HG02759 (cell line): ENCODE measurements around the gene LIMS2.

Experiments used
- ATAC-seq: cut with Tn5 transposase; IDR thresholded peaks from one replicate; pipeline ENCODE4 v1.9.1; 2021; ENCODE audit warnings: mild to moderate bottlenecking, moderate library complexity; ENCODE audit not compliant: unreplicated experiment

The LIMS2 gene

DNA sequence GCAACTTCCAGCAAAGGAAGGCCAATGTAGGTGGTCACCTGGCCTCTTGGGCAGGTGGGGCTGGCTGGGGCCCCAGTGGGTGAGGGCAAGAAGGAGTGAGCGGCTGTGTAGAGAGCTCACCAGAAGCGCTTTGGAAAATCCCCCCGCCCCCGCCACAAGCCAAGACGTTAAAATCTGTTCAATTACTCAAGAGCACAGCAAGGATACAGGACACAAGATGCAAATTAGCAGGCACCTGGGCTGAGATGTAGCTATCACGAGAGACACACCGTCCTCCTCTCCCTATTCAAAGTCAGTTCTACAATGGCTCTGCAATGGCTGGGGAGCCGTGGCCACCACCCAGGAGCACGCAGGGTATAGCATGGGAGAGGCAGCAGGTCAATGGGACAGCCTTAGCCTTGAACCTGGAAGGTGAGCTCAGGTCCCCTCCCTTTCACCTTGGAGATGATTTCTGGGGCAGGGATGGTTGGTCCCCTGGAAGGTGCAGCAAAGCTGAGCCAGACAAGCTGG, 67.9 kb downstream of the LIMS2 start:
- no peak for ATAC-seq

DNA sequence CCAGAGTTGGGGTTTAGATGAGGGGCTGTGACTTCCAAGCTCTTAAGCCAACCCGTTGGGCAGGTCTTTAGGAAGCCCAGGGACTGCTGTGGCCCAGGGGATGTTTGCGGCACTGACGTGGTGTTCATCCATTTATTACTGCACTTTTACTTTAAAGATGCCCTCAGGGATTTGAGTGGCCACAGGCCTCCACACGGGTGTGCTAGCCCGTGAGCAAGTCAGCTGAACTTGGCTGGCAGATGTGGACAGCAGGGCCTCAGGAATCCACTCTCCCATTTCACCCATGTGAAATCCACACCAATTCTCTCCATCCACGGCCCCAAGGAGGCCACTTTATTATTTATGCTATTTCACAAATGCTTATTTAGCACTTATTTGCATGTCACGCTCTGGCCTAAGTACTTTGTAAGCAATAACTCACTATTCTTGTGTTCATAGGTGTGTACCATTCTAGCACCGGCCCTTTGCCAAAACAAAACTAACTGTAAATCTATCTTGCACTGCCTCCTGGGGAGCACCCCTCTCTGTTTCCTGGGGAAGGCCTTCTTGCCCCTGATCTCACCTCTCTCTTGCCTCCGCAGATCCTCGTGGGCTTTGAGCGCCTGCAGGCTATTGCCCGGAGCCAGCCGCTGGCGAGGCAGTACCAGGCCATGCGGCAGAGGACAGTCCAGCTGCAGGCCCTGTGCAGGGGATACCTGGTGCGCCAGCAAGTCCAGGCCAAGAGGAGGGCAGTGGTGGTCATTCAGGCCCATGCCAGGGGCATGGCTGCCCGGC, 68.5 kb downstream of the LIMS2 start:
- no peak for ATAC-seq

DNA sequence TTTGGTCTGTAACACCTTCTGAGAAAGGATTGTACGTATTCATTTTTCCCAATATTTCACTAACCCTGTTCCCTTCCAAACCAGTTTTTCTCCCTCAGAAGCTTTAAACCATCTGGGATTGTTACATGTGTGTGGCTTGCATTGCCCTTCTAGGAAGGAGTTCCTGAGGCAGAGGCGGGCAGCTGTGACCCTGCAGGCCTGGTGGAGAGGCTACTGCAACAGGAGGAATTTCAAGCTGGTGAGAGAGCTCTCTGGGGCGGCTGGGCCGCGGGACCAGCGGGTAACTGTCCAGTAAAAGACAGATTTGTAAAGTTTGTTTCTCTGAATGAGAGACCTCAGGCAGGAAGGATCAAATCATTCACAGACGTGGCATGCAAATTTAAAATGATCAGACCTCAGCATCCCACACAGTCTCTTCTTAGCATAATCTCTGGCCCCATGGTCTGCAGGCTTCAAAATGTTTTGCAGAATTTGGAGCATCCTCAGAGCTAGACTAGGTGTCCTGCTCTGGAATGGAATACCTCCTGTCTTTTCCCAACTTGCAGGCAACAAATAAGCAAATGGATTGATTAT, 69.6 kb downstream of the LIMS2 start:
- ATAC-seq, result no peak

DNA sequence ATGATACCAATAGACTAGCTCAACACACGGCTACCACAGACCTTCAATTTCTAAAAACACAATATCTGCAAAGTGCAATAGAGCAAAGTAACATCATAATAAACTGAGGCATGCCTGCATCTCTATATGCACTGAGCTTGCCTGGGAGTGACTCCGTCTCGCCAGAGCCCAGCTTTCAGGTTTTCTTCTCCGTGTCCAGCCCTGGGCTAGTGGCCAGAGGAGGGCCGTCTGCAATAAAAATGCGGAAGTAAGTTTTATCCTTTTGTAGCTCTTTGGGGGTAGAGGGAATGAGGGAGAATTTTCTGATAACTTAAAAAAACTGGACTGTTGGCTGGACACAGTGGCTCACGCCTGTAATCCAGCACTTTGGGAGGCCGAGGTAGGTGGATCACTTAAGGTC, 70.3 kb downstream of the LIMS2 start:
- ATAC-seq, result no peak

DNA sequence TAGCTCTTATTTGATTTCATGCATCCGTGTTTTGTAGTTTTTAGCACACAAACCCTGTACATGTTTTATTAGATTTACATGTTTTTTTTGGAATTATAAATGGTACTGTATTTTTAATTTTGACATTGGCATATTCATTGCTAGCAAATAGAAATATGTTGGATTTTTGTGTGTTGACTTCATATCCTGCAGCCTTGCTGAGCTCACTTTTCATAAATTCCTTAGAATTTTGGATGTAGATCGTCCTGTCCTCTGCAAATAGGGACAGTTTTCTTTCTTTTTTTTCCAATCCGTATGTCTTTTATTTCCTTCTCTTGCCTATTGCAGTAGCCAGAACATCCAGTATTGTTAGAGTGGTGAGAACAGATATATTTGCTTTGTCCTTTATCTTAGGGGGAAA, 76.1 kb downstream of the LIMS2 start:
- no peak for ATAC-seq

DNA sequence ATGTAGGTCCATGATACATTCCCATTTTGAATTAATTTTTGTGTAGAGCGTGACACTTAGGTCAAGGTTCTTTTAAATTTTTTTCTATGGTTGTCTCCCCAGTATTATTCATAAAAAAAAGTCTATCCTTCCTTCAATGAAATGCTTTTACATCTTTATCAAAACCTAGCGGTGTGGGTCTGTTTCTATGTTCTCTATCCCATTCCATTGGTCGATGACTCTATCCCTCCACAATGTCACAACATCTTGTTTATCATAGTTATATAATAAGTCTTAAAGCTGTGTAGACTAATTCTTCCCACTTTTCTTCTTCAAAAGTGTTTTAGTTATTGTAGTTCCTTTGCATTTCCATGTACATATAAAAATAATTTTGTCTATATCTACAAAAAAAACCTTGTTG, 76.6 kb downstream of the LIMS2 start:
- no peak for ATAC-seq

DNA sequence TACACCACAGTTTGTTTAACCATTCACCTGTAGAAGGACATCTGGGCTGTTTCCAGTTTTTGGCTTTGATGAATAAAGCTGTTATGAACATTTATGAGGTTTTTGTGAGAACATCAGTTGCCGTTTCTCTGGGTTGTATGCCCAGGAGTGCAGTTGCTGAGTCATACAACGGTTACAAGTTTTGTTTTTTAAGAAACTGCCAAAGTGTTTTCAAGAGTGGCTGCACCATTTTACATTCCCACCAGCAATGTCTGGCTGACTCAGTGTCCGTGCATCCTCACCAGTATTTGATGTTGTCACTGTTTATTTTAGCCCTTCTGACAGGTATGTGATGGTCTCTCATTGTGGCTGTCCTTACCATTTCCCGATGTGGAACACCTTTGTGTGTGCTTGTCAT, 77.3 kb downstream of the LIMS2 start:
- no peak for ATAC-seq

DNA sequence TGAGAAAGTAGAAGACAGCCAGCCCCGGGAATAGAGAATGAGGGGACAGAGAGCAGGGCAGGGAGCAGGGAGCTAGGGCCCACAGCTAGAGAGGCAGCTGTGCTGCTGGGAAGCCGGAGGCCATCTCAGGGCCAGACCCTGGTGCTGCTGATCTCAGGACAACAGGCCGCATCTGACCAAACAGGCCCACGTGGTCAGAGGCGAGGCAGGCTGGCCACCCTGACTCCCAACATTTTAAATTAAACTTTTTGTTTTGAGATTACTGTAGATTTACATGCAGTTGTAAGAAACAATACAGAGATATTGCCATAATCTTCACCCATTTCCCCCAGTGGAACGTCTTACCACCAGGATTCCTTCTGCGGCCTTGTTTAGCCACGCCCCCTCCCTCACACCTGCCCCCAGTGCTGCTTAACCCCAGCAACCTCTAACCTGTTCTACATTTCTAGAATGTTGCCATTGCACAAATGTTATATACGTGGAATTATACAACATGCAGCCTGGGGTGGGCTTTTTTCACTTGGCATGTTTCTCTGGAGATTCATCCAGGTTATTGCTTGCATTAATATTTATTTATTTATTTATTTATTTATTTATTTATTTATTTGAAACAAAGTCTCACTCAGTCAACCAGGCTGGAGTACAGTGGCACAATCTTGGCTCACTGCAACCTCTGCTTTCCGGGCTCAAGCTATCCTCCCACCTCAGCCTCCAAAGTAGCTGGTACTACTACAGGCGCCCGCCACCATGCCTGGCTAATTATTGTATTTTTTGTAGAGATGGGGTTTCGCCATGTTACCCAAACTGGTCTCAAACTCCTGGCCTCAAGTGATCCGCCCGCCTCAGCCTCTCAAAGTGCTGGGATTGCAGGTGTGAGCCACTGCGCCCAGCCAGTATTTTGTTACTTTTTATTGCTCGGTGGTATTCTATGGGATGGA, 78.0 kb downstream of the LIMS2 start:
- no peak for ATAC-seq

DNA sequence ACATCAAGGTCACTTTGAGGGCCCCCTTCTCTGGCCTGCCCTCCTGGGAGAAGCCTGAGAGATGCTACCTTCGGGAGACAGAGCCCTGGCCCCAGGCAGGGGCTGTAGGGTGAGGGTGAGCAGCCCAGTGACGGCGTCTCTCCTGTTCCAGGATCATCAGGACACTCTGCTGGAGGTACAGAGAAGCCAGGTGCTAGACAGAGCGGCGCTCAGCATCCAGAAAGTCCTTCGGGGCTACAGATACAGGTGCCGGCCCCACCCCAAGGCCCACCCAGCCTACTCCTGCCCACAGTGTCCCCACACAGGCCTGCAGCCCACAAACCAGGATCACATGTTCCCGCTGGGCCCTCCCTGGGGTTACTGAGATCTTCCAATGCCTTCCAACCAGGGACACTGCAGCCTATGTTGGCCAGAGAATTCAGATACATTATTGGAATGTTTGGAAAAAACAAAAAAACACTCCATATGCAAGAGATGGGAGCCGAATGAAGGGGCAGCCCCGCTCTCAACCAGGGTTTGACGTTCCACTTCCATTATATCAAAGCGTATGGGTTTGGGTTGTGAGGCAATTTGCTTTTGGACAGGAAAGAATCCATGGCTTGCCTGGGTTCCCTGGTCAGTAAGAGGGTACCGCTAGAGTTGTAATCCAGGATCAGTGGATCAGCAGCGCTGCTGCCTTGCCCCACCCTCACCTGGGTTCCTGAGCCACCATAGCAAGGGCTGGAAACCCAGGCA, 78.9 kb downstream of the LIMS2 start:
- ATAC-seq, result no peak

DNA sequence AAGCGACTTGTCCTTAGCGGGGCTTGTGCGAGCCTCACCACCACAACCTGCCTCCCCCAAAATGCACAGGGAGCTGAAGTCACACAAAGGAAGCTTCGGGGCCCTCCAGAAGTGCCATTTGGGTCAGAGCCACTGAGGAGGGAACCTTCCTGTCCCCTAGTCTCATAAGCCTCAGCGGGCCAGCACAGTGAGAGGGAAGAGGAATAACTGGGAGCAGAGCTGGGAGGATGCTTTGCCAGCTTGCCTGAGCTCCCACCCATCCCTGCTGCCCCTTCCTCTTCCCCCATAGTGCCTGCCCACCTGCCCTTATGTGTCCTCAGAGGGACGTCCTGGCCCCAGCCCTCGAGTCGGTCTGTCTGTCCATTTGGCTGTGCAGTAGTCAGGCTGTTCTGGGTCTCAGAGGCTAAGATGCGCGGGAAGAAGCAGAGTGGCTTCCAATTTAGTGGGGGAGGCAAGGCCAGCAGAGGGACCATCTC, 81.2 kb downstream of the LIMS2 start:
- no peak for ATAC-seq

DNA sequence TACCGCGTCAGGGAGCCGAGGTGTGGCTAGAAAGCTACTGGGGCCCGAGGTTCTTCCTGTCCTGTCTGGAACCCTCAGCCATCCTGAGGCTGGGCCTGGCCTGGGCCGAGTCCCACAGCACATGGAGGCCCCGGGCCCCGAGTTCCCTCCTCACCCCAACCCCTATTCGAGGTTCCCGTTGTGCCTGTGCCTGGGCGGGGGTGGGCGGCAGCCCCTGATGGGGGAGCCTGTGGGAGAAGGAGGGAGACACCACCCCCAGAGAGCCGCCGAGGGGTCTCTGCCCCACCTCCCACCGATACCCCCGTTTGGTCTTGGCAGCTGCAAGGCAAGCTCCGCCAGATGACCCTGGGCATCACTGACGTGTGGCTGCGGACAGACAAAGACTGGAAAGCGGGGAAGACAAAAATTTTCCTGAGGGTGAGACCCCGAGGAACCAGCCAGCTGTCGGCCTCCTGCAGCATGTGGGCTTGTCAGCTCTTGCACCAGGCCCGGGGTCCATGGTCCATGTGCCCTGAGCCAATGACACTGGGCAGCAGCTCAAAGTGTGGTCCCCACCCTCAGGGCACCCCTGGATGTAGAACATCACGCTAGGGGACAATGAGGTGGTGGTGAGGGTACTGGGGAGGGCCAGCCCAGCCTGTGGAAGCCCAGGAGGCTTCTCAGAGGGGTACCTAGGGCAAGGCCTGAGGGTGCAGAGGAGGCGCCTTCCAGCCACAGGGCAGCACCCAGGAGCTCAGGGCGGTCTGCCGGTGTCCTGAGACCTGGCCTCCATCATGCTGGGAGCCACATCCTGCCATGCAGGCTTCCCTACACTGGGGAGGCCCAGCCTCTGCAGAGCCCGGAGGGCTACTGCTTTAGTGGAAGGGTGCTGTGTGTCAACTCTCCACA, 81.9 kb downstream of the LIMS2 start:
- no peak for ATAC-seq

DNA sequence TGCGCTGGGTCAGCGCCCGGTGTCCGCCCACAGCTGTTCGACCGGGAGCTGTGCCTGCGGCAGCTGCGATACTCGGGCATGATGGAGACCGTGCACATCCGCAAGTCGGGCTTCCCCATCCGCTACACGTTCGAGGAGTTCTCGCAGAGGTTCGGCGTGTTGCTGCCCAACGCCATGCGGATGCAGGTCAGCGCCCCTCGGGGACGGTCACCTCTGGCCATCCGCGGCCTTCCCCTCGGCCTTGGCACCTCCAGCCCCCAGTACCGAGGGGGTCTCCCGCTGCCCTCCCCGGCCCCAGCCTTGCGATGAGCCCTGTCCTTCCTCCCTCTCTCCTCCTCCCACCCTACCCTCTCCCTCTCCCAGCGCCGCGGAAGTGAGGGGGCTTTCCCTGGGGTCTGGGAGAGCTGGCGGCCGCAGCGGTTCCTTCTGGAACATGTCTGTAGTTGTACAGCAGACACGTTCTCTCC, 82.5 kb downstream of the LIMS2 start:
- ATAC-seq, result no peak

DNA sequence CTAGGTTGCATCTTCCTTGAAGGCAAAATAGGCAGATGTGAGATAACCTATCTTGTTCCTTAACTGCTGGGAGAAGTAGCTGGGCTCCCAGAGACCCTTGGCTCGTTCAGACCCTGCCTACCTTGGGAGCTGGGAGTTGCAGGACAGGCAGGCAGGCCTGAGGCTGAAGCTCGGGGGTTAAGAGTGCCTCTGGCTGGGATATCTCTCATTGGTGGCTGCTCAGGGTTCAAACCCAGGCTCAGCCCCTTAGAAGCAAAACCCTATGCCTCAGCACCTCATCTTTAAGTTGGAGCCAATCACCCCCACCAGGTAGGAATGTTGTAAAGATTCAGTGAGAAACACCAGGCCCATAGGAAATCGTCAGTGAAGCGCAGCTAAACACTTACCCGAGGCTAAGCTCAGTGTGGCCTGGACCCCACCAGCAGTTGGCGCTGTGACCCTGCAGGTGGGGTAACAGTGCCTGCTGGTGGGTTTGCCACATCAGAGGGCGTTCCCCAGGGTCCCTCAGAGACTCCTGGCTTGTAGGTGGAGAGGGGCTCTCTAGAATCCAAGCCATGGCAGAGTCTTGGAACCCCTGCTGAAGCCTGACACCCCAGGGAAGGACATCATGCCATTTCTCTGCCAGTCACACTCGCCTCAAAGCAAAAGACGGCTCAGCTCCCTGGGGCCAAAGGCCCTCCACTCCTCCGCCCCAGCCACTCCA, 84.0 kb downstream of the LIMS2 start:
- peak; percentile 86 for ATAC-seq

DNA sequence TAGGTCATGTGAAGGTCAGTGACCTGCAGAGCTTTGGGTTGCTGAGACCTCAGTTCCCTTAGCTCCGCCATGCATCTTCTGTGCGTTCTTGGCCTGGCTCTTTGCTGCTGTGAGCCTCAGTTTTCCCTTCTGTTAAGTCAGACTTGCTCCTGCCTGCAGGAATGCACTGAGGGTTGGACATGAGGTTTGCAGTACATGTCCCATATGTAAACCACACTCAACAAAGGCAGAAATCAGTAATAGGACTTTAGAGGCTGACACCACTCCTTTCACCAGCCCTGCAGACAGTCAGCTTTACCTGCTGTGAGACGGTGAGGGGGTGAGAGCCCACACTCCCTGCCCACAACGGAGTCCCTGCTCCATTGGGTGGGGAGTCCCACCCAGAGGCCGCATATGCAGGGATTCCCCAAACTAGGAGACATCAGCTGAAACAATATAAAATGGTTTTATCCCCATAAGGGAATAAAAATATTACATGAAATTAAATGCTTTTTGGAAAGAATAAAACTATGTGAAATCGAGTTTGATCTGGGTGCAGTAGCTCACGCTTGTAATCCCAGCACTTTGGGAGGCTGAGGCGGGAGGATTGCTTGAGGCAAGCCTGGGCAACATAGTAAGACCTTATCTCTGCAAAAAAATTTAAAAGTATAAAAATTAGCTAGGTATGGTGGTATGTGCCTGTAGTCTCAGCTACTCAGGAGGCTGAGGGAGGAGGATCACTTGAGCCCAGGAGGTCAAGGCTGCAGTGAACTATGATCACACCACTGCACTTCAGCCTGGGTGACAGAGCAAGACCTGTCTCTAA, 84.7 kb downstream of the LIMS2 start:
- ATAC-seq, result no peak

DNA sequence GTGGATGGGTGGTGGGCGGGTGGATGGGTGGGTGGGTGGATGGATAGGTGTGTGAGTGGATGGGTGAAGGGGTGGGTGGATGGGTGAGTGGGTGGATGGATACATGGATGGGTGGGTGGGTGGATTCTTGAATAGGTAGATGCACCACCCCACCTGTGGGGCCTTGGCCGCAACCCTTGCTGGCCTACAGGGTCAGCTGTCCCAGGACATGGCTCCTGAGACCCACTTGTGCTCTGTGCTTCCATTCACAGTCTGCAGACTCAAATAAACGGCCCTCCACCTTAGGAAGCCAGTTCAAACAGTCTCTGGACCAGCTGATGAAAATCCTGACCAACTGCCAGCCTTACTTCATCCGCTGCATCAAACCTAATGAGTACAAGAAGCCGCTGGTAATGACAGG, 85.5 kb downstream of the LIMS2 start:
- no peak for ATAC-seq

DNA sequence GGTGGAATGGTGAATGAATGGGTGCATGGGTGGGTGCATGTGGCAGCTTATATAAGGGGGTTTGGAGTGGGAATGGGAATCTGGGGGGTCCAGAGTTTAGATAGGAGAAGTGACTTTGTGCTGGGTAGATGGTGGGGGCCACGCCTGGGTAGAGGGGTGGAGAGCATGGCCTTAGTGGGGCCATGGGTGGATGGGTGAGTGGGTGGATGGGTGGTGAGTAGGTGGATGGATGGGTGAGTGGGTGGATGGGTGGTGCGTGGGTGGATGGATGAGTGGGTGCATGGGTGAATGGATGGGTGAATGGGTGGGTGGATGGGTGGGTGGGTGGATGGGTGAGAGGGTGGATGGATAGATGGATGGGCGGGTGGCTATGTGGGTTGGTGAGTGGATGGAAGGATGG, 86.0 kb downstream of the LIMS2 start:
- ATAC-seq, result no peak
